ENCODE measurements around the gene OR6S1. TPM values are rescaled to one million over a fixed set of nuclear protein-coding genes. Genes with fewer than 3 reads are reported as not detected.

The OR6S1 gene
- total and polyA plus RNA-seq, 2 experiments from 2014 or later, result not detected

GRCh38 chr14:20632448-20632830, 9.1 kb downstream of the OR6S1 start:
- H3K4me1 ChIP-seq (ENCODE audit: insufficient read depth), result no peaks in the 10 kb centered on the region
- peaks cover 19% of the 10 kb centered on the region for H3K27me3 ChIP-seq
- DNase-seq (ENCODE audit: low spot score), result no peak
- H3K79me2 ChIP-seq, result no peaks in the 10 kb centered on the region
- H3K9me3 ChIP-seq (ENCODE audit: low read depth), result no peaks in the 10 kb centered on the region
- WGBS (ENCODE audit: low lambda C conversion rate, missing lambda C conversion rate), result under 1% methylated on average over 19 of the region's 19 CpGs
- H3K9me2 ChIP-seq (replicated peaks; ENCODE audit: insufficient read depth), result no peaks in the 10 kb centered on the region
- H4K20me1 ChIP-seq (ENCODE audit: insufficient read depth, poor library complexity, severe bottlenecking), result no peaks in the 10 kb centered on the region
- H3K4me3 ChIP-seq, result peak overlapping the region; percentile 7
- peak overlapping the region; percentile 92 for H3K4me2 ChIP-seq
- H2AFZ ChIP-seq, result no peak overlapping the region
- no peaks in the 10 kb centered on the region for H3K36me3 ChIP-seq (replicated peaks; ENCODE audit: insufficient read depth, low read depth)
- no peak overlapping the region for H3K27ac ChIP-seq
- TF ChIP-seq EZH2 (IDR thresholded peaks at IDR 0.05; ENCODE audit: borderline replicate concordance), result no peak

- Histone ChIP-seq H3K27ac (no peak overlapping the region), H3K9me3 (ENCODE audit: low read depth) (no peaks in the 10 kb centered on the region), H3K4me3 (peak overlapping the region; percentile 7), H3K4me1 (ENCODE audit: insufficient read depth) (no peaks in the 10 kb centered on the region), H3K9me2 (replicated peaks; ENCODE audit: insufficient read depth) (no peaks in the 10 kb centered on the region), H3K79me2 (no peaks in the 10 kb centered on the region), H4K20me1 (ENCODE audit: insufficient read depth, poor library complexity, severe bottlenecking) (no peaks in the 10 kb centered on the region), H2AFZ (no peak overlapping the region), H3K36me3 (replicated peaks; ENCODE audit: insufficient read depth, low read depth) (no peaks in the 10 kb centered on the region), H3K27me3 (peaks cover 25% of the 10 kb centered on the region), H3K4me2 (peak overlapping the region; percentile 92)
- DNase-seq (ENCODE audit: low spot score), result peak; percentile 83
- TF ChIP-seq EZH2phosphoT487 (IDR thresholded peaks at IDR 0.05; ENCODE audit: low read depth, severe bottlenecking, unreplicated experiment) (no peak), CTCF (IDR thresholded peaks at IDR 0.05; ENCODE audit: poor library complexity) (no peak), EZH2 (IDR thresholded peaks at IDR 0.05; ENCODE audit: borderline replicate concordance) (no peak)
- WGBS (ENCODE audit: low lambda C conversion rate, missing lambda C conversion rate), result 2% methylated on average over 18 of the region's 18 CpGs
Measured at GRCh38 chr14:20631880-20632389, 9.6 kb downstream of the OR6S1 start.

- H3K4me3 ChIP-seq, result peak overlapping the region; percentile 29
- H2AFZ ChIP-seq, result peak overlapping the region; percentile 23
- H3K9me2 ChIP-seq (replicated peaks; ENCODE audit: insufficient read depth), result no peaks in the 10 kb centered on the region
- H3K4me2 ChIP-seq, result peak overlapping the region; percentile 92
- H4K20me1 ChIP-seq (ENCODE audit: insufficient read depth, poor library complexity, severe bottlenecking), result no peaks in the 10 kb centered on the region
- H3K27ac ChIP-seq, result peak overlapping the region; percentile 22
- no peaks in the 10 kb centered on the region for H3K9me3 ChIP-seq (ENCODE audit: low read depth)
- H3K4me1 ChIP-seq (ENCODE audit: insufficient read depth), result no peaks in the 10 kb centered on the region
- TF ChIP-seq EZH2phosphoT487 (IDR thresholded peaks at IDR 0.05; ENCODE audit: low read depth, severe bottlenecking, unreplicated experiment) (no peak), CTCF (IDR thresholded peaks at IDR 0.05; ENCODE audit: poor library complexity) (no peak), EZH2 (IDR thresholded peaks at IDR 0.05; ENCODE audit: borderline replicate concordance) (no peak)
- no peaks in the 10 kb centered on the region for H3K36me3 ChIP-seq (replicated peaks; ENCODE audit: insufficient read depth, low read depth)
- WGBS (ENCODE audit: low lambda C conversion rate, missing lambda C conversion rate), result 2% methylated on average over 19 of the region's 19 CpGs
- peaks cover 25% of the 10 kb centered on the region for H3K27me3 ChIP-seq
- DNase-seq (ENCODE audit: low spot score), result peak; percentile 72
- H3K79me2 ChIP-seq, result no peaks in the 10 kb centered on the region
Measured at GRCh38 chr14:20631023-20631879, 10.2 kb downstream of the OR6S1 start.

GRCh38 chr14:20630340-20631022, 11.0 kb downstream of the OR6S1 start:
- Histone ChIP-seq H3K79me2 (no peaks in the 10 kb centered on the region), H3K27ac (peak overlapping the region; percentile 22), H3K9me3 (ENCODE audit: low read depth) (no peaks in the 10 kb centered on the region), H3K4me3 (peak overlapping the region; percentile 29), H3K27me3 (peaks cover 25% of the 10 kb centered on the region), H4K20me1 (ENCODE audit: insufficient read depth, poor library complexity, severe bottlenecking) (no peaks in the 10 kb centered on the region), H3K36me3 (replicated peaks; ENCODE audit: insufficient read depth, low read depth) (no peaks in the 10 kb centered on the region), H3K4me2 (peak overlapping the region; percentile 92), H3K9me2 (replicated peaks; ENCODE audit: insufficient read depth) (no peaks in the 10 kb centered on the region), H2AFZ (peak overlapping the region; percentile 23), H3K4me1 (ENCODE audit: insufficient read depth) (no peaks in the 10 kb centered on the region)
- TF ChIP-seq CTCF (IDR thresholded peaks at IDR 0.05; ENCODE audit: poor library complexity) (no peak), EZH2 (IDR thresholded peaks at IDR 0.05; ENCODE audit: borderline replicate concordance) (no peak), EZH2phosphoT487 (IDR thresholded peaks at IDR 0.05; ENCODE audit: low read depth, severe bottlenecking, unreplicated experiment) (no peak)
- peak; percentile 74 for DNase-seq (ENCODE audit: low spot score)
- WGBS (ENCODE audit: low lambda C conversion rate, missing lambda C conversion rate), result 2% methylated on average over 23 of the region's 23 CpGs

Data from hepatocyte (in vitro differentiated cells).